GM18858 (cell line): ENCODE data around the gene KCNH8.

Source experiments
- ATAC-seq: cut with Tn5 transposase; IDR thresholded peaks from one replicate; pipeline ENCODE4 v1.9.1; 2021; ENCODE audit not compliant: unreplicated experiment

KCNH8 gene

DNA sequence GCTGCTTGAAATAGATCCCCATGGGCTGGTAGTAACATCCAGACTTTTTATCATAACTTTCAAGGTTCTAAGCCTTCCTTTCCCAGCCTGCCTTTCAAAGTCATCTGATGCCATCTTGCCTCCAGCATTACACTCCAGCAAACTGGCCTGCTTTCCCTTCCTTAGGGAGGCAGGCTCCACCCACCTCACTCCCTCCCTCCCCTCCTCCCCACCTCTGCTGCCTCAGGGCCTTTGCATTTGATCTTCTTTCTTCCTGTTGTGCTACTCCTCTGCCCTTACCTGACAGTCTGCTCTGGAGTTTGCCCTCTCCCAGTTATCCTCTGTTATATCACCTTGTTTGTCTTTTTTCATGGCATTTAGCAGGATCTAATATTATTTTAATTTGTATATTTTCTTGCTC, 319.5 kb downstream of the KCNH8 start:
- no peak for ATAC-seq

DNA sequence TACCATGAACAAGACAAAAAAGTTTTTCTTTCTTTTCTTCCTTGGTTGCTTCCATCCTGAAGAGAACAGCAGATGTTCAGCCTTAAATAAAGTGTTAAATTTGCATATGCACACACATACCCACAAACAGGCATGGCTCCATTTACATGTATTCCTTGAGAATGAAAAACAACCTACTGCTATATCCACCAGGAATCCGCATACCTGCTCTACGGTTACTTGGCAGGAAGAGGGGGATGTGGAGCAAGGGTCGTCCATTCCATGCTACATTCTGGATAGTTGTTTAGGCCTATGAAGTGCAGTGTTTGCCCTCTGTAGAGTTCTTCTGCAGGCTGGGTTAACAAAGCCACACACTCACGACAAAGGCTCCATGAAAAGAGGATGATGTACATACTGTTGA, 322.8 kb downstream of the KCNH8 start:
- ATAC-seq = no peak

DNA sequence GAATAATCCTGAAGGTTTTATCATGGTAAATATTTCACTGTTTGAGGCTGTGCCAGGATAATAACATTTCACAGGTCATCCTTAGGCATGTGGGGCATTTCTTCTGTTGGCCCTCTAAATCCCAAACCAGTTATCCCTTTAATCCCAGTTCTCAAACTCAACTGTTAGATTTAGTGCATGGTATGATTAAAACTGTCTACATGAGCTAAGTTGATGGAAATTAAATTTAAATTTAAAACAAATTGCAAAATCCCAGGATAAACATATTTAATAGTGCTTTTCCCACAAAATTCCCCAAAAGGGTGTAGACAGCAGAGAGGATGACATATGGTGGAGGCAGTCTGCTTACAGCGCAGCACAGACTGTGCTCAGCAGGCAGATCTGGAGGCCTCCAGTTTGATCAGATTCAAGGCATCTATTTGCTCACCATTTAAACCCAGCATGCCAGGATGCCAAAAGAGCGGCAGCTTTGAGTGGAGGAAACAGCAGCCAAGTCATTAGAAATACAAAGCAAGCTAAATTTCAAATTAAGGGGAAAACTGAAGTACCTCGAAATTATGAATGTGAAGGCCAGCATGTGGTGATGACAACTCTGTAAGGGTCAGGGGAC, 325.8 kb downstream of the KCNH8 start:
- no peak for ATAC-seq

DNA sequence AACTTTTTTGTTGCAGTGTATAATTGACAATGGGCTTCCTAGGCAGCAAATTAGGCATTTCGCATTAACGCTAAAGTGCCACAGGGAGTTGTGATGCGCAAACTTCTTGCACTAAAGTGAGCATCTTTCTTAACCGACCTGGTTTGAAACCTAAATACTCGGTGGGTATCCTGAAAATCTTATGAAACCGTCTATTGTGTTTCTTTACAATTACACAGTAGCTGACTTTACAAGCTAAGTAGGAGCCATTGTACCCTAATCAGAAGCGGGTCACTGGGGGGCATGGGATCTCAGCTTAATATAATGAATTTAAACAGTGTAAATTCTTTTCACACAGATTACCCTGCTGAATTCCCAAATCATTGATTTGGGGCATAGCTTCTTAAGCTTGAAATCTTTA, 328.0 kb downstream of the KCNH8 start:
- ATAC-seq = no peak

DNA sequence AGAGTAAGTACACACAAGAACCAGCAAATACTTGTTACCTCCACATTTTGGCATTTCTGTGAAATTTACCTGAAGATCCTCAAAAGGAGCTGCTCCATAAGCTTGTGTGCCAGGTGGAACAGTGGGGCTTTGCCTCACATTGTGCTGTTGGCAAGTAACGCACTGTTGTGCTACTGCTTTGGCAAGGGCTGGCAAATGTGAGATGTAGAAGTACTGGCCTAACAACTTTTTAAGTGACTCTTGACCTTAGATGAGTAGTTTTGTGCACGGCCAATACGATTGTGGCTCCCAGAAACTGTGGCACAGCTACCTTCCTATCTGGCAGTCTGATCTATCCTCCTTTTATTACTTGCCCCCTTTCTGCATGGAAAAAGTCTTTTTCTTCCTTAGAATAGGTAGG, 337.0 kb downstream of the KCNH8 start:
- ATAC-seq = no peak

DNA sequence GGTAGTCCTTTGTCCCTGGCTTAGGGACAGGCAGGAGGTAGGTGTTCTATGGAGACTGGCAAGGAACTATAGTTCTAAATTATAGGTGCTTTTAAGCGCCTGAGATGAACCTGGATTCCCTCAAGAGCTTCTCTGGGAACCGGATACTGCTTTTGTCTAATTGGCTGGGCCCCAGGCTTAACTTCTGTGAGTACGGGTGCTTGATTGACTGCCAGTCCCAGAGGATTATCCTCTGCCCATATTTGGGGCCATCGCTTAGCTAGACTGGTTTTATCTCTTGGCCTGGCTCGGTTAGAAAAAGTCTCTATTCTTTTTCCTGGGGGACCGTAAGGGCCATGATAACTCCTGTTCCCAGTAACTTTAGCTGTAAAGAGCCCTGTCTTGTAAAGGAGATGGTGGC, 339.1 kb downstream of the KCNH8 start:
- no peak for ATAC-seq

DNA sequence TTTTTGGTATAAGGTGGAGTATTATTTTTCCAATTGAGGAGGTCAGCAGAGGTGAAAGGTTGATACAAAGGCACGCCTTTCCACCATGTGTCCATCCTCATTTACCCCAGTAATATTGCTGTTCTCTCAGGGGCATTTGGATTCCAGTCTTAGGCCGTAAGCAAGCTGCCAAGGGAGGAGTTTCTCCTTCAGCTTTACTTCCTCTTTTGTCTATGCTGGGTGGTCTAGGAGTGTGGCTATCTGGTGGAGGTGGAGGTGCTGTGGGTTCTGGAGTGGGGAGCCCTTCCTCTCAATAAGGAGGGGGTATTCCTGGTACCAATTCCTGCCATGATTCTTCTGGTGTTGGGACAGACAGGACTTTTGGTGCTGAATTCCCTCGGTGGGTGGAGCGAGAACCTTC, 340.6 kb downstream of the KCNH8 start:
- no peak for ATAC-seq

DNA sequence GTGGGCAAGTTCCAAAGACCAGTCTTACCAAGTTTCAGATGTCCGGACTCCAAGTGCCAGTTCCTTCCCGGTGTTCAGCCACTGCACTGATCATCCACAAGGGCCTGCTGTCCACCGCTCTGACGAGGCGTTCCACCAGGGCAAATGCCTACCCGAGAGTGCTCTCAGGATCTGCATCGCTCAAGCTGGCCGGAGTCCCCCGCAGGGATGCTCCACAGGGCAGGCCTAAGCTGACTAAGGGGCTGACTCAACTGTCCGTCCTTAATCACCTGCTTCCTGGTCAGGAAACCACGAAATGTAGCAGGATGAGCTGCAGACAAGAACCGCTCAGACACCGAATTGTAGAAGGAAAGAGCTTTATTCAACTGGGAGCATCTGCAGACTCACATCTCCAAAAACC, 341.6 kb downstream of the KCNH8 start:
- ATAC-seq = no peak

DNA sequence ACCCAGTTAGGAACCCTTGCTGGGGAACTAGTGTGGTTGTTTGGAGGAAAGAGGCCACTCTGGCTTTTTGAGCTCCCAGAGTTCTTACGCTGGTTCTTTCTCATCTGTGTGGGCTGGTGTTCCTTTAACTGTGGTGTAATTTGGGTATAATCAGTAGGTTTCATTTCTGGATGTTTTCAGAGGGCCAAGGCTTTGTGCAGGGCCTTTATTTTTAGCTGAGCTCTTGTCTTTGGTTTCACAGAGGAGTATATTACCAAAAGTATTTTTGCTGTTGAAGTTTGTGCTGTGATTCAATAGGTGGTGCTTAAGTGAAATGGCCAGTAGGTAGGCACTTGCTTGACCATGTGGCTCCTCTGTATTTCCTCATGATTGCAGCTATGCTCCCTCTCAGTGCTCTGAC, 357.9 kb downstream of the KCNH8 start:
- no peak for ATAC-seq

DNA sequence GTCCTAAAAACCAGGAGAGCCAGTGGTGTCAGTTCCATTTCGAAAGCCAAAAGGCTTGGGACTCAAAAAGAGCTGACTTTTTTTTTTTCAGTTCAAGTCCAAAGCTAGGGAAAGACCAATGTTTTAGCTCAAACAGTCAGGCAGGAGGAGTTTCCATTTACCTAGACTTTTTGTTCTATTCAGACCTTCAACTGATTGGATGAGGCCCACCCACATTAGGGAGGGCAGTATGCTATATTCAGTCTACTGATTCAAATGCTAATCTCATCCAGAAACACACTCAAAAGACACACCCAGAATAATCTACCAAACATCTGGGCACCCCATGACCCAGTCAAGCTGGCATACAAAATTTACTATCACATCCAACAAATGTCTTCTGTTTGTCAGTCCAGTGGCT, 374.0 kb downstream of the KCNH8 start:
- no peak for ATAC-seq

DNA sequence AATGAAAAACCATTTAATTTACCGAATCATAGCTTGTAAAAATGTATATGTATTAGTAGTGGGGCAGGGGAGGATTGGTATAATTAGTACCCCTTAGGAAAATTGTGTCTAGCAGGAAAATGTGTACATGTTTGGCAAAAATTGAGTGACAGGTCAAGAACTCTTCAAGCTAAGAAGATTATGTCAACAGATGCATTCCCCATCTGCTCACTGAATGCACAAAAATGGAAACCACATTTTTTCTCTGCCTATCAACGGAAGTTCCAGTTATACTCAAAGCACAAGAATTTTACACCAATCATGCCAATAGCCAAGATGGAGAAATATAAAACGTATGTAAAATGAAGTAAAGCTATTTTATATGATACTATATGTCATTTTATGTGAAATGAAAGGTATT, 377.8 kb downstream of the KCNH8 start:
- no peak for ATAC-seq

DNA sequence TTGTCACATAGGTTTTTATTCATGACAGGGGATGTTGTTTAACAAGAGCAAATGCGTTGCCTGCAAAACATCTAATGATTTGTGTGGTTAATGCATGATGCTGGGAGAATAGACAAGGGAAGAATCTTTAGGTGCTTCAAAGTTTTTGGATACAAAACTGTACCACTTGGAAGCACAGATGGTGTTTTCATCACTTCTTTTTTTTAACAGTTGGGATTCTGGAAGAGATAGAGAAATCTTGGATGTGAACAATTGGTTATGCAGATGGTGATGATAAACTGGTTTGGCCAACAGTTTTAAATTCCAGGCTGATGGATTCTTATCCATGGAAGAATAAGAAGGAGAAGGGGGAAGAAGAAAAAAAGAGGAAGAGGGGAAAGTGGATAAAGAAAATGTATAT, 379.4 kb downstream of the KCNH8 start:
- no peak for ATAC-seq

DNA sequence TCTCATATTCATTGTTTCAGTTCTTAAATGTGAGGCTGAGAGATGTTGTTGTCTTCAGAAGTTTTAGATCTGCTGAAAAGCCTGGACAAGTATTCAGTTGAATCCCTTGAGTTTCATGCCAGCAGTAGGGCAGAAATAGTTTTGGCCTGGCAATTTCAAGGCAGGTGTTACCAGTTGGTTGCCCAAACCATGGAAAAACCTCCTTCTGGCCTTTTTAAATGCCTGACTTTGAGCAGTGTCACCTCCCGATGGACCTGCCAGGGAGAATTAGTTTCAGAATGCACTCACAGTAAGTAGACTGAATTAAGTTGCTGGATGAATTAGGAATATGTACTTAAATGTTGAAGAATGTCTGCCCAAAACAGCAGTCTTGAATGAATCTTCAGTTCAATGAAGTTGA, 383.1 kb downstream of the KCNH8 start:
- no peak for ATAC-seq

DNA sequence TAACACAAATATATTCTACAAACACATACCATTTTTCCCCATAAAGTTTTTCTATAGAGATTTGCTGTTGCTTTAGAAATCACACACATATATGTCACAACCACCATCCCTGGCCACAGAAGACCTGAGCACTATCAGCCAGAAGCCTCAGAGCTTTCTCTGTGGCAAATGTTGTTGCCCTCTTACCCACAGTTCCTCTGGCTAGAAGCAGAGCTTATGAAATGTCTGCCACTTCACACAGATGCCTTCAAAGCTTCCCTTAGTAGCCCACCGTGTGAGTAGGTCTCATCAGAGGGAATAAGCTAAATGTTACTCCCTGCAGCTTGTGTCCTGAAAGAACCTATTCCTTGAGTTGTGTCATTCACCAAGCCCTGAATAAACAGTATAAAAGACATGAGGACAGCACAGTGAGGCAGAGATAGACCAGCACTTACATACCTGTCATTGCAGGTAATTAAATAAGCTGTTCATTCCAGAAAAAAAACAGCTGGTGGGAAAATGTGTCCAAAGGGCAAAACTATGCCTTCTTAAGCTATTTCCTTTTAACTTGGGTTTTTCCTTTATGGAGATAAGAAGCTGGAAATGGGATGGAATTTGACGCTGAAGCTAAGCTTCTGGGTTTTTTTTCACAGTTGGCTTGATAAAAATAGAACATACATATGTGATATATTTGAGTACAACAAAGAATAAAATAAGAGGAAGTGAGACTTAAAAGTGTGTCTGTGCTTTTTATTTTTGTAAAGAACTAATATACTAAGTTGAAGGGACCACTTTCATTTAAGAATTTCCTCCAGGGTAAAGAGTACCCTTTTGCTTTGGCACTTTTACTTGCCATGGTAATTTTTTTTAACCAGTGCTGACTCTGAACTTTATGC, 391.4 kb downstream of the KCNH8 start:
- ATAC-seq = peak; percentile 69

DNA sequence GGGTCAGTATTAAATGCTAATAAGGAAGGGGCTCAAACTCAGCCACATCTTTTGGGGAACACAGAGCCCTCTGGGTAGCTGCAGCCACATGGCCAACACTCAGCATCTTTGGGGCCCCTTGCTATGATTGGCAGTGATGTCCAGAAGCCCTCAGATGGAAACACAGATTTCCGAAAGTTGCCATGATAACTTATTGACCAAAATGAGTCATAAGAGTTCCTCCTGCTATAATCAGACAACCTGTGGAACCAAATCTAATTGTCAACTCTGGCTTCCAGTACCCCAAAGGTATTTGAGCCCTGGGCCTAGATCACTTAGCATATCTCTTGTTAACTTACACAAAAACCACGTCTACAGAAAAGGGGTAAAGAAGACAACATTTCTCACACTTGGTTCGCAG, 392.2 kb downstream of the KCNH8 start:
- ATAC-seq = peak; percentile 33

DNA sequence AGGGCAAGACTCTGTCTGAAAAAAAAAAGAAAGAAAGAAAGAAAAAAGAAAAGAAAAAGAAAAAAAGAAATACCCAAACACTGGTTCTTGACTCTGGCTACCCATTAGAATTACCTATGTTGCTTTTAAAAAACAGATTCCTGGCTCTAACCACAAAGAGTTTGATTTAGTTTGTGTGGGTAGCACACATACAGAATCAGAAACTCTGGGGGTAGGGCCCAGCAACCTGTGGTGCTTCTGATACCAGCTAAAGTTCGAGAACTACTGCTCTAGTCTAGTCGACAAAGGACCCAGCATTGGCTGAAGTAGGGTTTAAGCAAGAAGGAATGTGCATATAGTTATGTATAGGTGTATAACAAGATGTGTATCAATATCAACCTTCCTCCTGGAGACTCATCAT, 393.0 kb downstream of the KCNH8 start:
- ATAC-seq = no peak

DNA sequence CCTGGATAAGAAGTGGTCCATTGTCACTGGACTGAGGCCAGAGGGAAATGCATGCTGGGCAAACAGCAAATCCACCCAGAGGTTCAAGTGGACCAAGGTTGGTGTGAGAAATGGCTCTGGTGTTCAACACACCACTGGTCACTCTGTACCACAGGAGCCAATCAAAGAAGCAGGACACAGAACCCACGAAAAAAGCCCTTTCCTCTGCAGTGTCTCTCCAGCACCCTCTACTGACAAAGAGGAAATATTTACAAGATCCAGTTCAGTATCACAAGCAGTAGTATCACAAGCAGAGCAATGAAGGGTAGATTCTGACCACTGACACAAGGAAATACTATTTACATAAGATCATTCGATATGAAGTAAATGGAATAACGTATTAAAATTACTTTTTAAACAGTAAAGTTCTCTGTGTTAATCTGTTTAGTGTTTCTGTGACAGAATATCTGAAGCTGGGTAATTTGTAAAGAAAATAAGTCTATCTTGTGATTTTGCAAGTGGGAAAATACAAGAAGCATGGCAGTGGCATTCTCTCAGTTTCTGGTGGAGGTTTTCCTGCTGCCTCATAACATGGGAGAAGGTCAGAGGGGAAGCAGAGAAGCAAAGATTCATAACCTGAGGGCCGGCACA, 395.0 kb downstream of the KCNH8 start:
- peak; percentile 28 for ATAC-seq

DNA sequence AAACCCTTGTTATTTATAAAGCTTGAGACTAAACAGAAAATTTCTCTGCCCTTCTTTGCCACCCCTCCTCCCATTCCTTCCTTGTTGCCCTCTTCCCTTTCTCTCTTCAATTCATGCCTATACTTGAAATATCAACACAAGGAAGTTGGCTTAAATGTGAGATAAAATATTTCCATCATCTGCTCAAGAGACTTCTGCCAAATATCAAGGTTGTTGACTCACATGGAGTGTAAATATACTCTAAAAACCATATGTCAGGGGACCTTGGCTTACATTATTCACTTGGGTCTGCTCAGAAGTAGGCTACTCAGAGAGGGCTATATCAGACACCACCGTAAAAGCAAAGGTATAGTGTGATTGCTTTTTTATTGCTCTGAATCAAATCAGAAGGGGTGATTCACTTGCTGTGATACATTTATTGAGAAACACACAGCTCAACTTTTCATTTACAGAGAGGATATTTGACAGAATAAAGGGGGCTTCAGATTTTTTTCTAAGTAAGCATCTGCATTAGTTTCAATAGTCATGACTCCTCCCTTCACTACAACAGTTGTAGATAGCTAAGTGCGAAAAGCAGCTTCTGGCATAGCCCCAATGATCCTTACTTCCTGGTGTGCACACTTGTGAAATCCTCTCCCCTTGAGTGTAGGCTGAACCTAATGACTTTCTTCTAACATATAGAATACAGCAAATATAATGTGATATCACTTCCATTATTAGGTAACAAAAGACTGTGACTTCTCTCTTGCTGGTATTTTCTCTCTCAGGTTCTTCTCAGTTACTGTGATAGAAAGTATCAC, 399.6 kb downstream of the KCNH8 start:
- no peak for ATAC-seq

DNA sequence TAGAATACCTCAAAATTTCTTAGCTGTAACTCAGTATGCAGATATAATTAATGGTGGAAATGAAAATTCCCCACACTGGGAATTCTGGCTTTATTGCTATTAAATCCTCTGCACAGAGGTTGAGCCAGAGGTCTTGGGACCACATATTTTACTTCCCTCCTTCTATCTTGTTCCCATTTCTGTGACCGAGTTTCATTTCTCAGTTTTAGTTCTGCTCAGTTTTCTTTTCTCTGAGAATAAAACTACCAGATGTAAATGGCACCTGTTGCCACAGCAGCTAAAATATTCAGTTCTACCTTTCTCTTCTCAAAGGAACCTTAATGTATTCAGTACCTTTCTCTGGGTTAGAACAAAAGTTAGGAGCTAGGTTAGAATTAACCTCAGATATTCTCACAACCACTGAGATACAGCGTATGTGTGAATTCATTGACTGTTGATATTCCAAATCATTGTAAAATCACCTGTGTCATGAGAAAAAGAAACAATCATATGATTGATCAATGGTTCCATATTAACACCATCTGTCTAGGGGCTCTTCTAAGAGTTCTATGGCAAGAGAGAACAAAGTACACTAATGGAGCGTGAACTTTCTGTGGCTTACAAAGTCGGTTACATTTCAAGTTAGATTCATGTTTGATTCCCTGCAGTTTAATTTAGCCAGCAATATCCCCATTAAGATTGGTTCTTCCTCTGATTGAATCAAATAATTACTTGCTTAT, 411.6 kb downstream of the KCNH8 start:
- ATAC-seq = peak; percentile 95

DNA sequence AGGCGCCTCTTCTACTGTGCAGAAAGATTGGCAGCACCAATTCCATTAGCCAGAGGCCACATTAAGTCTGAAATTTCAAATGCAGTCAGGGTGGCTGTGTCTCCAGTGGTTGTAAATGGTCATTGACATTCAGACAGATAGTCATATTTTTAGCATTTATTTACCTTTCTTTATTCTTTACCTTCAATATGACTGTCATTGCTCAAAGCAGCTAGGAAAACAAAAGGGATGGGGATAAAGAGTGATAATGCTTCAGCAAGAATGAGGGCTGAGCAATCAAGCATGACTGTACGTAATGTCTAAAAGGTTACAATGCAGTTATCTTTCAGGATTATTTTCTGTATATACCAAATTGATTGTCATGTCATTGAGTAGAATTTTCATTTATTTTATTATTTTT, 425.3 kb downstream of the KCNH8 start:
- no peak for ATAC-seq

DNA sequence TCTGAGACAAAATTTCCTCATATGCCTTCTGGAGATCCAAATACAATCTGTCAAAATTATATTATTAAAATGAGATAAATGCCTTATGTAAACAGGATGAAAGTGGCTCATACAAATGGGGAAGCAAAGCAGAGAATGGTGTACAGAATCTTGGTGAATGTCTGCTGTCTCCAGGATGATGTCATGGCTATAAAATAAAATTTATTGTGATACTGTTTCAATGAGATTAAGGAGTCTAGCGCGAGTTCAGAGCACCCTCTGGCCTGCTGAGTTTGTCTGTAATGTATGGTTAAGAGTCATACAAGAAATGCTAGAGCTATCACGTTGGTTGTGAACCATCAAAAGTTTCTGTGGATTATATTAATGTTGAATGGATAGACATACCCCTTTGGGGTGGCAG, 426.0 kb downstream of the KCNH8 start:
- ATAC-seq = no peak
